ENCODE results near the gene PACRG.
"Not testable (repeated sequence)": the region's sequence is repeated elsewhere in the genome, so short reads cannot be mapped to it uniquely, and the experiment has no call there.

PACRG gene

GRCh38 chr6:162727322-162728182 is at the start of gene PACRG, which contains the start of gene PRKN:
Gene PACRG (plus strand): TSS chr6:162727974.
Gene PRKN (minus strand): TSS chr6:162727766.
- DNase-seq: peak; percentile 92

GRCh38 chr6:162678896-162679295 is 48.9 kb upstream of the PACRG start:
- not testable (repeated sequence) for DNase-seq

GRCh38 chr6:162679681-162680080 is 48.1 kb upstream of the PACRG start:
- no peak for DNase-seq

GRCh38 chr6:162680367-162680766 is 47.4 kb upstream of the PACRG start:
- DNase-seq: no peak

GRCh38 chr6:162680871-162681270 is 46.9 kb upstream of the PACRG start:
- no peak for DNase-seq

GRCh38 chr6:162681447-162681846 is 46.3 kb upstream of the PACRG start:
- DNase-seq: no peak

GRCh38 chr6:162683135-162683534 is 44.6 kb upstream of the PACRG start:
- DNase-seq: no peak

- DNase-seq: no peak
These were observed 43.7 kb upstream of the PACRG start for GRCh38 chr6:162684052-162684451.

- no peak for DNase-seq
These were observed 42.8 kb upstream of the PACRG start for GRCh38 chr6:162684961-162685360.

GRCh38 chr6:162685586-162685985 is 42.2 kb upstream of the PACRG start:
- DNase-seq: no peak

- DNase-seq: no peak
These were observed 38.9 kb upstream of the PACRG start for GRCh38 chr6:162688751-162689345.

GRCh38 chr6:162690158-162690557 is 37.6 kb upstream of the PACRG start:
- DNase-seq: no peak

GRCh38 chr6:162697872-162698403 is 29.8 kb upstream of the PACRG start:
- no peak for DNase-seq

- no peak for DNase-seq
These were observed 29.3 kb upstream of the PACRG start for GRCh38 chr6:162698440-162698839.

- DNase-seq: no peak
These were observed 27.8 kb upstream of the PACRG start for GRCh38 chr6:162699961-162700360.

GRCh38 chr6:162700966-162701365 is 26.8 kb upstream of the PACRG start:
- no peak for DNase-seq

- no peak for DNase-seq
These were observed 26.2 kb upstream of the PACRG start for GRCh38 chr6:162701551-162701950.

- no peak for DNase-seq
These were observed 25.3 kb upstream of the PACRG start for GRCh38 chr6:162702446-162702845.

- no peak for DNase-seq
These were observed 23.8 kb upstream of the PACRG start for GRCh38 chr6:162704001-162704400.

GRCh38 chr6:162705736-162706135 is 22.0 kb upstream of the PACRG start:
- no peak for DNase-seq

- DNase-seq: no peak
These were observed 21.5 kb upstream of the PACRG start for GRCh38 chr6:162706232-162706631.

- DNase-seq: no peak
These were observed 18.8 kb upstream of the PACRG start for GRCh38 chr6:162708971-162709370.

- no peak for DNase-seq
These were observed 18.3 kb upstream of the PACRG start for GRCh38 chr6:162709431-162709830.

- DNase-seq: no peak
These were observed 17.4 kb upstream of the PACRG start for GRCh38 chr6:162710419-162710818.

Data from HCEC 1CT (cell line).